PFSK-1 (cell line): ENCODE results near the gene UBE2J2.
A peak's percentile ranks its signal among the peaks of the same experiment; 100 is the strongest.

Experiments used
- FOXP2 ChIP-seq: optimal IDR thresholded peaks from 2 replicates; pipeline ENCODE3; 2011; ENCODE audit warnings: borderline replicate concordance, control low read depth, inconsistent platforms; ENCODE audit not compliant: insufficient read depth; ENCODE audit errors: extremely low read length, extremely low read depth
- POLR2AphosphoS5 ChIP-seq: IDR thresholded peaks from 2 replicates; pipeline ENCODE4 v1.6.1; 2012; ENCODE audit warnings: low read depth, mild to moderate bottlenecking, control low read depth, low read length, moderate library complexity
- REST ChIP-seq, 2 experiments: IDR thresholded peaks; 2 replicates each; pipeline versions ENCODE4 v1.6.1 to v1.8.0; 2011 to 2012; ENCODE audit warnings: low read depth in 2 of 2, low read length in 2 of 2, control low read depth in 1 of 2, inconsistent platforms in 1 of 2, mild to moderate bottlenecking in 1 of 2, moderate library complexity in 1 of 2; ENCODE audit not compliant: insufficient read depth in 1 of 2
- SIN3A ChIP-seq: IDR thresholded peaks from 2 replicates; pipeline ENCODE4 v1.6.1; 2012; ENCODE audit warnings: mild to moderate bottlenecking, low read length, moderate library complexity, borderline replicate concordance; ENCODE audit not compliant: insufficient read depth
- TAF1 ChIP-seq: IDR thresholded peaks from 2 replicates; pipeline ENCODE4 v1.6.1; 2012; ENCODE audit warnings: low read length, control low read depth, borderline replicate concordance; ENCODE audit not compliant: insufficient read depth

The UBE2J2 gene

GRCh38 chr1:1231400-1232207 is 42.0 kb downstream of the UBE2J2 start, which contains the start of gene SDF4:
Gene SDF4 (minus strand): TSS chr1:1232001. CDS start chr1:1228772, 3,229 bp downstream.
- TF ChIP-seq SIN3A = no peak
- peak; percentile 52; the same call in 1 of the 2 replicates for TF ChIP-seq POLR2AphosphoS5
- TF ChIP-seq REST (IDR thresholded peaks at IDR 0.05; ENCODE audit: insufficient read depth in 1 of 2, low read depth in 2 of 2, low read length in 2 of 2) = no peak
- peak; percentile 32 for TF ChIP-seq FOXP2
- TF ChIP-seq TAF1 = peak; percentile 87

GRCh38 chr1:1230656-1231399 is 42.8 kb downstream of the UBE2J2 start:
- no peak for TF ChIP-seq SIN3A
- TF ChIP-seq TAF1 = no peak
- no peak; the same call in 1 of the 2 replicates for TF ChIP-seq POLR2AphosphoS5
- no peak for TF ChIP-seq FOXP2
- TF ChIP-seq REST (IDR thresholded peaks at IDR 0.05; ENCODE audit: insufficient read depth in 1 of 2, low read depth in 2 of 2, low read length in 2 of 2) = no peak

GRCh38 chr1:1229770-1230169 is 43.9 kb downstream of the UBE2J2 start:
- TF ChIP-seq POLR2AphosphoS5 (no peak), SIN3A (no peak), FOXP2 (no peak), REST (IDR thresholded peaks at IDR 0.05; ENCODE audit: insufficient read depth in 1 of 2, low read depth in 2 of 2, low read length in 2 of 2) (no peak), TAF1 (no peak)

GRCh38 chr1:1228596-1229321 is 44.9 kb downstream of the UBE2J2 start:
- no peak for TF ChIP-seq FOXP2
- TF ChIP-seq REST (IDR thresholded peaks at IDR 0.05; ENCODE audit: insufficient read depth in 1 of 2, low read depth in 2 of 2, low read length in 2 of 2) = no peak
- no peak for TF ChIP-seq POLR2AphosphoS5
- TF ChIP-seq TAF1 = no peak
- no peak for TF ChIP-seq SIN3A
